ENCODE measurements around the gene MTIF3.

The MTIF3 gene

GRCh38 chr13:27442071-27442647, 8.2 kb downstream of the MTIF3 start:
- Mint-ChIP-seq H3K36me3 (ENCODE audit: low read depth) (peaks cover 67% of the 10 kb centered on the region), H3K27me3 (no peaks in the 10 kb centered on the region), H3K4me1 (ENCODE audit: low read depth) (peaks cover 23% of the 10 kb centered on the region), H3K9me3 (no peaks in the 10 kb centered on the region), H3K4me3 (no peak overlapping the region), H3K27ac (no peak overlapping the region)
- intact Hi-C loops (cut with micrococcal nuclease): no loop called here

GRCh38 chr13:27440408-27440807, 10.0 kb downstream of the MTIF3 start:
- Mint-ChIP-seq H3K27ac (no peak overlapping the region), H3K4me1 (ENCODE audit: low read depth) (peaks cover 14% of the 10 kb centered on the region), H3K4me3 (no peak overlapping the region)

GRCh38 chr13:27437126-27437525, 13.2 kb downstream of the MTIF3 start:
- Mint-ChIP-seq H3K27me3 (no peaks in the 10 kb centered on the region), H3K36me3 (ENCODE audit: low read depth) (peaks cover 91% of the 10 kb centered on the region), H3K4me3 (no peak overlapping the region), H3K4me1 (ENCODE audit: low read depth) (peaks cover 3% of the 10 kb centered on the region), H3K27ac (no peak overlapping the region), H3K9me3 (no peaks in the 10 kb centered on the region)
- intact Hi-C loops (cut with micrococcal nuclease): no loop called here

More at GRCh38 chr13:27440408-27440807, 10.0 kb downstream of the MTIF3 start:
- Mint-ChIP-seq H3K36me3 (ENCODE audit: low read depth) (peaks cover 75% of the 10 kb centered on the region), H3K27me3 (no peaks in the 10 kb centered on the region), H3K9me3 (no peaks in the 10 kb centered on the region)
- intact Hi-C loops (cut with micrococcal nuclease): no loop called here

- Mint-ChIP-seq H3K27me3 (no peaks in the 10 kb centered on the region), H3K27ac (no peak overlapping the region), H3K4me1 (ENCODE audit: low read depth) (peaks cover 11% of the 10 kb centered on the region)
Measured at GRCh38 chr13:27432611-27433210, 17.7 kb downstream of the MTIF3 start.

GRCh38 chr13:27432180-27432579, 18.2 kb downstream of the MTIF3 start:
- intact Hi-C loops (cut with micrococcal nuclease): no loop called here
- Mint-ChIP-seq H3K4me3 (no peak overlapping the region), H3K36me3 (ENCODE audit: low read depth) (peaks cover 92% of the 10 kb centered on the region), H3K27ac (no peak overlapping the region), H3K9me3 (no peaks in the 10 kb centered on the region), H3K27me3 (no peaks in the 10 kb centered on the region), H3K4me1 (ENCODE audit: low read depth) (peaks cover 16% of the 10 kb centered on the region)

More at GRCh38 chr13:27432611-27433210, 17.7 kb downstream of the MTIF3 start:
- Mint-ChIP-seq H3K36me3 (ENCODE audit: low read depth) (peaks cover 93% of the 10 kb centered on the region), H3K9me3 (no peaks in the 10 kb centered on the region), H3K4me3 (no peak overlapping the region)
- intact Hi-C loops (cut with micrococcal nuclease): no loop called here

- Mint-ChIP-seq H3K9me3 (no peaks in the 10 kb centered on the region), H3K4me1 (ENCODE audit: low read depth) (peaks cover 40% of the 10 kb centered on the region), H3K27ac (peak overlapping the region; percentile 83), H3K36me3 (ENCODE audit: low read depth) (peaks cover 63% of the 10 kb centered on the region), H3K27me3 (no peaks in the 10 kb centered on the region), H3K4me3 (no peak overlapping the region)
- intact Hi-C loops (cut with micrococcal nuclease): loop anchor here (10.0 kb wide), 1 partner anchor 173 kb away; the partner anchor contains the start of gene RPL21
Measured at GRCh38 chr13:27428160-27428559, 22.2 kb downstream of the MTIF3 start.

GRCh38 chr13:27427641-27428040, 22.7 kb downstream of the MTIF3 start:
- Mint-ChIP-seq H3K9me3 (no peaks in the 10 kb centered on the region), H3K27me3 (no peaks in the 10 kb centered on the region), H3K27ac (peak overlapping the region; percentile 83), H3K36me3 (ENCODE audit: low read depth) (peaks cover 58% of the 10 kb centered on the region), H3K4me1 (ENCODE audit: low read depth) (peaks cover 40% of the 10 kb centered on the region), H3K4me3 (no peak overlapping the region)
- intact Hi-C loops (cut with micrococcal nuclease): loop anchor here (10.0 kb wide), 1 partner anchor 173 kb away; the partner anchor contains the start of gene RPL21

GRCh38 chr13:27425918-27426630, 24.3 kb downstream of the MTIF3 start:
- no peaks in the 10 kb centered on the region for H3K9me3 Mint-ChIP-seq
- peak overlapping the region; percentile 83 for H3K27ac Mint-ChIP-seq
- H3K27me3 Mint-ChIP-seq: no peaks in the 10 kb centered on the region
- intact Hi-C loops (cut with micrococcal nuclease): loop anchor here (1.0 to 10.0 kb wide), 3 partner anchors 24 to 195 kb away; partner anchors contain the start of genes LNX2, MTIF3, POLR1D and RPL21
- peaks cover 40% of the 10 kb centered on the region for H3K4me1 Mint-ChIP-seq (ENCODE audit: low read depth)
- peak overlapping the region; percentile 73 for H3K4me3 Mint-ChIP-seq
- H3K36me3 Mint-ChIP-seq (ENCODE audit: low read depth): peaks cover 42% of the 10 kb centered on the region

- Mint-ChIP-seq H3K36me3 (ENCODE audit: low read depth) (peaks cover 35% of the 10 kb centered on the region), H3K4me1 (ENCODE audit: low read depth) (peaks cover 40% of the 10 kb centered on the region), H3K4me3 (peak overlapping the region; percentile 73), H3K27ac (peak overlapping the region; percentile 83), H3K27me3 (no peaks in the 10 kb centered on the region), H3K9me3 (no peaks in the 10 kb centered on the region)
- intact Hi-C loops (cut with micrococcal nuclease): loop anchor here (1.0 to 10.0 kb wide), 3 partner anchors 25 to 195 kb away; partner anchors contain the start of genes LNX2, MTIF3, POLR1D and RPL21
Measured at GRCh38 chr13:27425158-27425917, 25.0 kb downstream of the MTIF3 start.

GRCh38 chr13:27424246-27425157, 25.9 kb downstream of the MTIF3 start, which contains the start of gene GTF3A:
Gene GTF3A, plus strand, starts transcription at chr13:27424619.
- H3K9me3 Mint-ChIP-seq: no peaks in the 10 kb centered on the region
- peaks cover 40% of the 10 kb centered on the region for H3K4me1 Mint-ChIP-seq (ENCODE audit: low read depth)
- peaks cover 26% of the 10 kb centered on the region for H3K36me3 Mint-ChIP-seq (ENCODE audit: low read depth)
- H3K4me3 Mint-ChIP-seq: peak within 1 kb of the TSS; percentile 73
- intact Hi-C loops (cut with micrococcal nuclease): loop anchor here (1.0 to 10.0 kb wide), 3 partner anchors 26 to 196 kb away; partner anchors contain the start of genes LNX2, MTIF3, POLR1D and RPL21
- H3K27ac Mint-ChIP-seq: peak within 1 kb of the TSS; percentile 83
- no peaks in the 10 kb centered on the region for H3K27me3 Mint-ChIP-seq

- H3K27me3 Mint-ChIP-seq: no peaks in the 10 kb centered on the region
- H3K27ac Mint-ChIP-seq: peak overlapping the region; percentile 24
- H3K4me3 Mint-ChIP-seq: no peak overlapping the region
- peaks cover 36% of the 10 kb centered on the region for H3K4me1 Mint-ChIP-seq (ENCODE audit: low read depth)
- intact Hi-C loops (cut with micrococcal nuclease): loop anchor here (10.0 kb wide), 1 partner anchor 169 kb away; the partner anchor contains the start of gene RPL21
- peaks cover 15% of the 10 kb centered on the region for H3K36me3 Mint-ChIP-seq (ENCODE audit: low read depth)
- H3K9me3 Mint-ChIP-seq: no peaks in the 10 kb centered on the region
Measured at GRCh38 chr13:27423333-27423732, 27.0 kb downstream of the MTIF3 start.

- no peaks in the 10 kb centered on the region for H3K9me3 Mint-ChIP-seq
- H3K4me3 Mint-ChIP-seq: no peak overlapping the region
- H3K27me3 Mint-ChIP-seq: no peaks in the 10 kb centered on the region
- intact Hi-C loops (cut with micrococcal nuclease): loop anchor here (10.0 kb wide), 1 partner anchor 166 kb away; the partner anchor contains the start of gene RPL21
- peaks cover 15% of the 10 kb centered on the region for H3K4me1 Mint-ChIP-seq (ENCODE audit: low read depth)
- H3K27ac Mint-ChIP-seq: no peak overlapping the region
- no peaks in the 10 kb centered on the region for H3K36me3 Mint-ChIP-seq (ENCODE audit: low read depth)
Measured at GRCh38 chr13:27421101-27421871, 29.1 kb downstream of the MTIF3 start.

Measured in dendritic cell treated with granulocyte-macrophage colony-stimulating factor and Interleukin-4, amounts not matched to agents 40 ng/mL and 50 ng/mL, for 4 days (primary cell).